ENCODE data around the gene FIS1. TPM values are rescaled to one million over a fixed set of nuclear protein-coding genes. Genes with fewer than 3 reads are reported as not detected.

FIS1 gene
- polyA plus RNA-seq, 1 donor from 2014 or later = 322 TPM

DNA sequence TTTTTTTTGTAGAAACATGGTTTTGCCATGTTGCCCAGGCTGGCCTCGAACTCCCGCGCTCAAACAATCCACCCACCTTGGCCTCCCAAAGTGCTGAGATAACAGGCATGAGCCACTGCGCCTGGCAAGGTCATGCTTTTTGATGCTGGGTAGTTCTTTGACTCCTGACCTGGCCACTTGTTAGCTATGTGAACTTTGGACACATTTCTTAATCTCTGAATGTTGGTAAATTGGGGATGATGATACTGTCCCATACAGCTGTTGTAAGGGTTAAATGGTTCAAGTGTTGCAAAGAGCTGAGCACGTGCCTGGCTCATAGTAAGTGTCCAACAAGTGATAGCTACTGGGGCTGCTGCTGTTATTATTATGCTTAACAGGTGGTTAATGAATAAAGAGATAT, 24.6 kb downstream of the FIS1 start:
- no peak overlapping the region for H3K4me2 ChIP-seq (ENCODE audit: low read length)

DNA sequence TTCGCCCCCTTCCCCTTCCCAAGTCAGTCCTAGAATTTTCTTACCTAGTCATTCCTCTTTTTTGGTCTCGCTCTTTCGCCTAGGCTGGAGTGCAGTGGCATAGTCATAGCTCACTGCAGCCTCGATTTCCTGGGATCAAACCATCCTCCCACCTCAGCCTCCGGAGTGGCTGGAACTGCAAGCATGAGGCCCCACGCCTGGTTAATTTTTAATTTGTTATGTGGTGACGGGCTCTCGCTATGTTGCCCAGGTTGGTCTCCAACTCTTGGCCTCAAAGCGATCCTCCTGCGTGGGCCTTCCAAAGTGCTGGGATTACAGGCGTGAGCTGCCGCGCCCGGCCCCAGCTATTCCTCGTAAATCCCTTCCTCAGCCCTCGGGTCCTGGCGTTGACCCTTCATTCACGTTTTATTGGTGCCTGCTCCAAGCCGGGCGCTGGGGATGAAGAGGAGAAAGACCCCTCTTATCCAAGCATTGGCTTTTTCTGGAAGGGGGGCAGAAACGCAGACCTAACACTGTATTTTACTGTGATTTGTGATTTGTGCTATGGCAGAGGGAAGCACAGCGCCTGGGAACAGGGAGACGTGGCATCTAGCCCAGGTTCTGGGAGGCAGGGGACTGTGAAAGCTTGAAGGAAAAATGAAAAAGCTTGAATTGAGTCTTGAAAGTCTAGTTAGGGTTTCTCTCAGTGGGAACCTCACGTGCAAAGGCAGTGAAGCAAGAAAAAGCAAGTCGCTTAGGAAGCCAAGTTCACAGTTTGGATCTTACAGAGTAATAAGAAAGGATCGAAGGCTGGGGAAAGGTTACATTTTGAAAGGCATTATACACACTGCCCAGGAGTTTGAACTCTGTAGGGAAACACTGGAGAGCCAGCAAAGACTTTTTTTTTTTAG, 26.4 kb downstream of the FIS1 start:
- H3K27ac ChIP-seq (ENCODE audit: low read length) = peak overlapping the region; percentile 74
- peaks cover 22% of the 10 kb centered on the region for H3K79me2 ChIP-seq (replicated peaks; ENCODE audit: insufficient read depth, low read length)
- no peak for TF ChIP-seq EP300 (conservative IDR thresholded peaks at IDR 0.05; ENCODE audit: poor library complexity, severe bottlenecking)
- TF ChIP-seq POLR2AphosphoS5 (IDR thresholded peaks at IDR 0.05) = no peak
- no peak for TF ChIP-seq SMC3 (conservative IDR thresholded peaks at IDR 0.05; ENCODE audit: poor library complexity)
- no peak for TF ChIP-seq RAD21 (conservative IDR thresholded peaks at IDR 0.05)
- peak; percentile 22 for TF ChIP-seq MXI1 (conservative IDR thresholded peaks at IDR 0.05; ENCODE audit: poor library complexity, severe bottlenecking)
- no peak for TF ChIP-seq TAF1 (IDR thresholded peaks at IDR 0.05; ENCODE audit: low read depth)
- TF ChIP-seq, protein P1, sequence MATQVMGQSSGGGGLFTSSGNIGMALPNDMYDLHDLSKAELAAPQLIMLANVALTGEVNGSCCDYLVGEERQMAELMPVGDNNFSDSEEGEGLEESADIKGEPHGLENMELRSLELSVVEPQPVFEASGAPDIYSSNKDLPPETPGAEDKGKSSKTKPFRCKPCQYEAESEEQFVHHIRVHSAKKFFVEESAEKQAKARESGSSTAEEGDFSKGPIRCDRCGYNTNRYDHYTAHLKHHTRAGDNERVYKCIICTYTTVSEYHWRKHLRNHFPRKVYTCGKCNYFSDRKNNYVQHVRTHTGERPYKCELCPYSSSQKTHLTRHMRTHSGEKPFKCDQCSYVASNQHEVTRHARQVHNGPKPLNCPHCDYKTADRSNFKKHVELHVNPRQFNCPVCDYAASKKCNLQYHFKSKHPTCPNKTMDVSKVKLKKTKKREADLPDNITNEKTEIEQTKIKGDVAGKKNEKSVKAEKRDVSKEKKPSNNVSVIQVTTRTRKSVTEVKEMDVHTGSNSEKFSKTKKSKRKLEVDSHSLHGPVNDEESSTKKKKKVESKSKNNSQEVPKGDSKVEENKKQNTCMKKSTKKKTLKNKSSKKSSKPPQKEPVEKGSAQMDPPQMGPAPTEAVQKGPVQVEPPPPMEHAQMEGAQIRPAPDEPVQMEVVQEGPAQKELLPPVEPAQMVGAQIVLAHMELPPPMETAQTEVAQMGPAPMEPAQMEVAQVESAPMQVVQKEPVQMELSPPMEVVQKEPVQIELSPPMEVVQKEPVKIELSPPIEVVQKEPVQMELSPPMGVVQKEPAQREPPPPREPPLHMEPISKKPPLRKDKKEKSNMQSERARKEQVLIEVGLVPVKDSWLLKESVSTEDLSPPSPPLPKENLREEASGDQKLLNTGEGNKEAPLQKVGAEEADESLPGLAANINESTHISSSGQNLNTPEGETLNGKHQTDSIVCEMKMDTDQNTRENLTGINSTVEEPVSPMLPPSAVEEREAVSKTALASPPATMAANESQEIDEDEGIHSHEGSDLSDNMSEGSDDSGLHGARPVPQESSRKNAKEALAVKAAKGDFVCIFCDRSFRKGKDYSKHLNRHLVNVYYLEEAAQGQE (IDR thresholded peaks at IDR 0.05; ENCODE audit: borderline replicate concordance) = no peak
- TF ChIP-seq EZH2 (IDR thresholded peaks at IDR 0.05; ENCODE audit: borderline replicate concordance, insufficient read depth, low read length, poor library complexity, severe bottlenecking) = no peak

More for the DNA sequence above, 24.6 kb downstream of the FIS1 start:
- Histone ChIP-seq H3F3A (ENCODE audit: insufficient read depth, low read length, poor library complexity, severe bottlenecking) (no peaks in the 10 kb centered on the region), H3K9ac (ENCODE audit: low read length) (no peak overlapping the region), H4K20me1 (ENCODE audit: insufficient read depth) (no peaks in the 10 kb centered on the region), H3K27ac (ENCODE audit: low read length) (no peak overlapping the region), H3K9me3 (ENCODE audit: low read length) (no peaks in the 10 kb centered on the region), H3K79me2 (replicated peaks; ENCODE audit: insufficient read depth, low read length) (peaks cover 22% of the 10 kb centered on the region), H3K9me2 (ENCODE audit: insufficient read depth, low read length) (no peaks in the 10 kb centered on the region), H3K4me3 (ENCODE audit: low read length) (no peak overlapping the region), H3K27me3 (ENCODE audit: insufficient read depth, low read depth, low read length) (no peaks in the 10 kb centered on the region), H3K36me3 (ENCODE audit: insufficient read depth, low read length) (no peaks in the 10 kb centered on the region), H2AFZ (ENCODE audit: low read depth, low read length) (no peak overlapping the region)
- no peak for TF ChIP-seq EP300 (conservative IDR thresholded peaks at IDR 0.05; ENCODE audit: poor library complexity, severe bottlenecking)
- TF ChIP-seq EZH2 (IDR thresholded peaks at IDR 0.05; ENCODE audit: borderline replicate concordance, insufficient read depth, low read length, poor library complexity, severe bottlenecking) = no peak
- no peak for TF ChIP-seq SMC3 (conservative IDR thresholded peaks at IDR 0.05; ENCODE audit: poor library complexity)
- no peak for TF ChIP-seq RAD21 (conservative IDR thresholded peaks at IDR 0.05)
- no peak for TF ChIP-seq MXI1 (conservative IDR thresholded peaks at IDR 0.05; ENCODE audit: poor library complexity, severe bottlenecking)
- TF ChIP-seq, protein P1 (IDR thresholded peaks at IDR 0.05; ENCODE audit: borderline replicate concordance) = no peak
- no peak for TF ChIP-seq POLR2AphosphoS5 (IDR thresholded peaks at IDR 0.05)
- no peak for TF ChIP-seq TAF1 (IDR thresholded peaks at IDR 0.05; ENCODE audit: low read depth)
- TF ChIP-seq, protein P2, sequence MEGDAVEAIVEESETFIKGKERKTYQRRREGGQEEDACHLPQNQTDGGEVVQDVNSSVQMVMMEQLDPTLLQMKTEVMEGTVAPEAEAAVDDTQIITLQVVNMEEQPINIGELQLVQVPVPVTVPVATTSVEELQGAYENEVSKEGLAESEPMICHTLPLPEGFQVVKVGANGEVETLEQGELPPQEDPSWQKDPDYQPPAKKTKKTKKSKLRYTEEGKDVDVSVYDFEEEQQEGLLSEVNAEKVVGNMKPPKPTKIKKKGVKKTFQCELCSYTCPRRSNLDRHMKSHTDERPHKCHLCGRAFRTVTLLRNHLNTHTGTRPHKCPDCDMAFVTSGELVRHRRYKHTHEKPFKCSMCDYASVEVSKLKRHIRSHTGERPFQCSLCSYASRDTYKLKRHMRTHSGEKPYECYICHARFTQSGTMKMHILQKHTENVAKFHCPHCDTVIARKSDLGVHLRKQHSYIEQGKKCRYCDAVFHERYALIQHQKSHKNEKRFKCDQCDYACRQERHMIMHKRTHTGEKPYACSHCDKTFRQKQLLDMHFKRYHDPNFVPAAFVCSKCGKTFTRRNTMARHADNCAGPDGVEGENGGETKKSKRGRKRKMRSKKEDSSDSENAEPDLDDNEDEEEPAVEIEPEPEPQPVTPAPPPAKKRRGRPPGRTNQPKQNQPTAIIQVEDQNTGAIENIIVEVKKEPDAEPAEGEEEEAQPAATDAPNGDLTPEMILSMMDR (IDR thresholded peaks at IDR 0.05; ENCODE audit: poor library complexity, severe bottlenecking) = no peak

More for the DNA sequence above, 26.4 kb downstream of the FIS1 start:
- peak overlapping the region; percentile 69 for H2AFZ ChIP-seq (ENCODE audit: low read depth, low read length)
- no peaks in the 10 kb centered on the region for H3K36me3 ChIP-seq (ENCODE audit: insufficient read depth, low read length)
- no peaks in the 10 kb centered on the region for H3K9me2 ChIP-seq (ENCODE audit: insufficient read depth, low read length)
- H3F3A ChIP-seq (ENCODE audit: insufficient read depth, low read length, poor library complexity, severe bottlenecking) = no peaks in the 10 kb centered on the region
- peak overlapping the region; percentile 57 for H3K4me2 ChIP-seq (ENCODE audit: low read length)
- H3K9ac ChIP-seq (ENCODE audit: low read length) = peak overlapping the region; percentile 53
- H3K9me3 ChIP-seq (ENCODE audit: low read length) = no peaks in the 10 kb centered on the region
- H4K20me1 ChIP-seq (ENCODE audit: insufficient read depth) = no peaks in the 10 kb centered on the region
- H3K4me3 ChIP-seq (ENCODE audit: low read length) = peak overlapping the region; percentile 94
- H3K27me3 ChIP-seq (ENCODE audit: insufficient read depth, low read depth, low read length) = no peaks in the 10 kb centered on the region
